Gastroesophageal sphincter (tissue), 3 donors: ENCODE data around the gene KRT34.

ENCODE experiments used
- CTCF ChIP-seq, 4 experiments: fragments of 200-600 bp in 2 of 4; fragments of 450-650 bp in 2 of 4; sonication (generic) in 1 of 4; IDR thresholded peaks; one replicate each; pipeline ENCODE4 v1.5.1; 2017 to 2019; ENCODE audit warnings: antibody characterized with exemption in 4 of 4, mild to moderate bottlenecking in 2 of 4, moderate library complexity in 2 of 4
- POLR2AphosphoS5 ChIP-seq: sonication (generic); formaldehyde crosslinking; IDR thresholded peaks from one replicate; pipeline ENCODE4 v1.6.1; 2017; ENCODE audit warnings: antibody characterized with exemption

GRCh38 chr17:41403404-41404023 lies 21.4 kb upstream of the KRT34 start:
- TF ChIP-seq POLR2AphosphoS5 (no peak), CTCF (IDR thresholded peaks at IDR 0.05) (no peak)
